ENCODE measurements around the gene TRIM46. TPM values are rescaled to one million over a fixed set of nuclear protein-coding genes. Genes with fewer than 3 reads are reported as not detected.
A peak's percentile ranks its signal among the peaks of the same experiment; 100 is the strongest.

Gene TRIM46
- total RNA-seq, 1 experiment from 2014 or later, result 6.0 TPM

- peak overlapping the region; percentile 73; the same call in 1 of the 2 replicates for H3K4me3 ChIP-seq
- no peaks in the 10 kb centered on the region for H3K9me3 ChIP-seq (ENCODE audit: insufficient read depth, low read depth)
- H4K20me1 ChIP-seq (ENCODE audit: insufficient read depth), result no peaks in the 10 kb centered on the region
- no peaks in the 10 kb centered on the region for H3K36me3 ChIP-seq (ENCODE audit: low read depth)
- peak overlapping the region; percentile 95 for H3K4me2 ChIP-seq
- no peaks in the 10 kb centered on the region for H3K9me2 ChIP-seq (ENCODE audit: insufficient read depth)
- H3K27me3 ChIP-seq (ENCODE audit: insufficient read depth, low read depth), result no peaks in the 10 kb centered on the region
- intact Hi-C loops (cut with micrococcal nuclease; ENCODE audit: unreplicated experiment), result no loop called here
- H3F3A ChIP-seq (ENCODE audit: insufficient read depth, low read depth), result peaks cover 16% of the 10 kb centered on the region; the same call in 1 of the 2 replicates
- no peak overlapping the region for H2AFZ ChIP-seq
- no peak overlapping the region for H3K27ac ChIP-seq
- ChIA-PET CTCF (interaction anchor here (0.6 to 2.7 kb wide), 3 partner anchors 12 to 721 kb away, joined by 3 to 15 read pairs (median 4); partner anchors contain the start of genes KRTCAP2 and TRIM46), POLR2A (ENCODE audit: unreplicated experiment) (interaction anchor here (0.6 to 2.5 kb wide), 12 partner anchors 11 to 213 kb away, joined by 3 to 17 read pairs (median 3); partner anchors contain the start of genes KRTCAP2 and THBS3)
- no peaks in the 10 kb centered on the region for H3K79me2 ChIP-seq (ENCODE audit: low read depth)
- H3K4me1 ChIP-seq (replicated peaks; ENCODE audit: insufficient read depth), result peaks cover 14% of the 10 kb centered on the region
- no peak for TF ChIP-seq CTCF (conservative IDR thresholded peaks at IDR 0.05)
- TF ChIP-seq EZH2 (IDR thresholded peaks at IDR 0.05; ENCODE audit: low read depth), result no peak
- TSS peak; percentile 63 for BruUV-seq (replicated peaks)
- no peak for DNase-seq
These were observed 21.8 kb downstream of the TRIM46 start for GRCh38 chr1:155195201-155196102.

GRCh38 chr1:155196103-155196892 is 22.6 kb downstream of the TRIM46 start:
- intact Hi-C loops (cut with micrococcal nuclease; ENCODE audit: unreplicated experiment), result no loop called here
- ChIA-PET POLR2A (ENCODE audit: unreplicated experiment) (interaction anchor here (0.6 to 0.7 kb wide), 3 partner anchors 23 to 1630 kb away, joined by 3 read pairs; partner anchors contain the start of gene KRTCAP2), CTCF (interaction anchor here (0.6 to 0.8 kb wide), 2 partner anchors 11 to 720 kb away, joined by 3 to 4 read pairs; no protein-coding TSS in a partner anchor)
- Histone ChIP-seq H3K4me3 (no peak overlapping the region), H2AFZ (no peak overlapping the region), H3K9me3 (ENCODE audit: insufficient read depth, low read depth) (no peaks in the 10 kb centered on the region), H3K27me3 (ENCODE audit: insufficient read depth, low read depth) (no peaks in the 10 kb centered on the region), H3K27ac (no peak overlapping the region), H3F3A (ENCODE audit: insufficient read depth, low read depth) (peaks cover 16% of the 10 kb centered on the region; the same call in 1 of the 2 replicates), H3K36me3 (ENCODE audit: low read depth) (no peaks in the 10 kb centered on the region), H3K4me1 (replicated peaks; ENCODE audit: insufficient read depth) (peaks cover 14% of the 10 kb centered on the region), H3K79me2 (ENCODE audit: low read depth) (no peaks in the 10 kb centered on the region), H3K4me2 (no peak overlapping the region), H3K9me2 (ENCODE audit: insufficient read depth) (no peaks in the 10 kb centered on the region), H4K20me1 (ENCODE audit: insufficient read depth) (no peaks in the 10 kb centered on the region)
- no peak for DNase-seq
- BruUV-seq (replicated peaks), result no TSS peak
- no peak for TF ChIP-seq CTCF (conservative IDR thresholded peaks at IDR 0.05)
- no peak for TF ChIP-seq EZH2 (IDR thresholded peaks at IDR 0.05; ENCODE audit: low read depth)

GRCh38 chr1:155196893-155197638 is 23.4 kb downstream of the TRIM46 start:
- intact Hi-C loops (cut with micrococcal nuclease; ENCODE audit: unreplicated experiment), result no loop called here
- CTCF ChIA-PET, result no interaction called here
- no peak overlapping the region for H3K4me3 ChIP-seq

More at GRCh38 chr1:155196893-155197638, 23.4 kb downstream of the TRIM46 start:
- H3K27ac ChIP-seq, result no peak overlapping the region
- peaks cover 14% of the 10 kb centered on the region for H3K4me1 ChIP-seq (replicated peaks; ENCODE audit: insufficient read depth)
- no peak for DNase-seq
- no TSS peak for BruUV-seq (replicated peaks)
- no peaks in the 10 kb centered on the region for H3K36me3 ChIP-seq (ENCODE audit: low read depth)
- H3K79me2 ChIP-seq (ENCODE audit: low read depth), result no peaks in the 10 kb centered on the region
- H3F3A ChIP-seq (ENCODE audit: insufficient read depth, low read depth), result peaks cover 14% of the 10 kb centered on the region; the same call in 1 of the 2 replicates
- H3K27me3 ChIP-seq (ENCODE audit: insufficient read depth, low read depth), result no peaks in the 10 kb centered on the region
- no peaks in the 10 kb centered on the region for H4K20me1 ChIP-seq (ENCODE audit: insufficient read depth)
- no peak for TF ChIP-seq EZH2 (IDR thresholded peaks at IDR 0.05; ENCODE audit: low read depth)
- TF ChIP-seq CTCF (conservative IDR thresholded peaks at IDR 0.05), result no peak
- no peaks in the 10 kb centered on the region for H3K9me3 ChIP-seq (ENCODE audit: insufficient read depth, low read depth)
- H2AFZ ChIP-seq, result no peak overlapping the region
- H3K9me2 ChIP-seq (ENCODE audit: insufficient read depth), result no peaks in the 10 kb centered on the region
- POLR2A ChIA-PET (ENCODE audit: unreplicated experiment), result no interaction called here
- no peak overlapping the region for H3K4me2 ChIP-seq
